Loucy (cell line): Measurements from ENCODE around the gene TMEM147.
"Not testable (repeated sequence)": the region's sequence is repeated elsewhere in the genome, so short reads cannot be mapped to it uniquely, and the experiment has no call there.

Experiments used
- H2AFZ ChIP-seq: fragments of 200-600 bp; sonication (generic); 2 replicates; pipeline ENCODE4 v1.6.0; 2016; ENCODE audit warnings: antibody characterized with exemption, mild to moderate bottlenecking, low read length, moderate library complexity
- H3F3A ChIP-seq: fragments of 200-600 bp; 2 replicates; pipeline ENCODE4 v1.6.0; 2016; ENCODE audit warnings: antibody characterized with exemption, low read depth, mild to moderate bottlenecking
- H3K27me3 ChIP-seq: fragments of 200-600 bp; sonication (generic); 2 replicates; pipeline ENCODE4 v1.6.1; 2014; ENCODE audit warnings: low read length, mild to moderate bottlenecking; ENCODE audit not compliant: insufficient read depth, poor library complexity, severe bottlenecking
- H3K36me3 ChIP-seq: fragments of 200-600 bp; sonication (generic); 2 replicates; pipeline ENCODE4 v1.6.1; 2016; ENCODE audit warnings: low read length; ENCODE audit not compliant: insufficient read depth
- H3K4me1 ChIP-seq: fragments of 200-600 bp; sonication (generic); 2 replicates; pipeline ENCODE4 v1.5.1; 2014; ENCODE audit warnings: low read length, mild to moderate bottlenecking; ENCODE audit not compliant: insufficient read depth, poor library complexity, severe bottlenecking
- H3K4me2 ChIP-seq: fragments of 200-600 bp; sonication (generic); 2 replicates; pipeline ENCODE4 v1.6.0; 2014; ENCODE audit warnings: antibody characterized with exemption, low read length, low read depth, mild to moderate bottlenecking; ENCODE audit not compliant: poor library complexity, severe bottlenecking
- H3K4me3 ChIP-seq: fragments of 200-600 bp; sonication (generic); 2 replicates; pipeline ENCODE4 v1.5.1; 2014; ENCODE audit warnings: low read length, mild to moderate bottlenecking, mixed read lengths; ENCODE audit not compliant: poor library complexity, severe bottlenecking
- H3K79me2 ChIP-seq: fragments of 200-600 bp; sonication (generic); 2 replicates; pipeline ENCODE4 v1.6.1; 2014; ENCODE audit warnings: low read length; ENCODE audit not compliant: insufficient read depth
- H3K9ac ChIP-seq: fragments of 200-600 bp; sonication (generic); 2 replicates; pipeline ENCODE4 v1.6.0; 2014; ENCODE audit warnings: mild to moderate bottlenecking, low read depth, low read length, moderate library complexity; ENCODE audit not compliant: poor library complexity, severe bottlenecking
- H3K9me2 ChIP-seq: fragments of 200-600 bp; sonication (generic); replicated peaks from 2 replicates; pipeline ENCODE4 v1.6.1; 2016; ENCODE audit warnings: low read depth, low read length, mixed read lengths
- H3K9me3 ChIP-seq: fragments of 200-600 bp; sonication (generic); 2 replicates; pipeline ENCODE4 v1.6.1; 2014; ENCODE audit warnings: mild to moderate bottlenecking, antibody characterized with exemption, low read length, low read depth; ENCODE audit not compliant: insufficient read depth
- H4K20me1 ChIP-seq: fragments of 200-600 bp; sonication (generic); 2 replicates; pipeline ENCODE4 v1.6.0; 2014; ENCODE audit warnings: antibody characterized with exemption, low read length, mild to moderate bottlenecking; ENCODE audit not compliant: insufficient read depth, poor library complexity, severe bottlenecking
- EZH2phosphoT487 ChIP-seq: fragments of 200-600 bp; IDR thresholded peaks from 2 replicates; pipeline ENCODE4 v1.6.1; 2018; ENCODE audit warnings: antibody characterized with exemption, mild to moderate bottlenecking, moderate library complexity, borderline replicate concordance
- TF ChIP-seq, protein P1 (sequence below): fragments of 200-600 bp; sonication (generic); conservative IDR thresholded peaks from 2 replicates; pipeline ENCODE4 v1.5.1; 2014; ENCODE audit warnings: mild to moderate bottlenecking, antibody characterized with exemption, low read length

TMEM147 gene

DNA sequence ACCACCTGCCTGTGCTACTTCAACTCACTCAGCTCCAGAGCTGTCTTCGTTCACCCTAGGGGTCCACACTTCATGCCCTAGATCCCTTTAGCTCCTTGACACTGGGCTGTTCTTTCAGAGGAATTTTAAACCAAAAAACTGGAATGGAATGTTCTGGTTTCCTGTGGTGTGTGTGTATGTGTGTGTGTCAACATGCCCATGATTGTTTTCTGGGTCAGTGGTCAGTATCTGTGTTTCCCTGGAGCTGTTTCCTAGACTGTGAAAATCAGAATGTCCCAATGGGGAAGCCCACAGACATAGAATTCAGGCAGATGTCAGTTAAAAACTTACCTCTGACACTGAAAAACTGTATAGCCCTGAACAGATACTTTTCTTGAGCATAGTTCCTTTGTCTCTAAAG lies 41.9 kb downstream of the TMEM147 start:
- Histone ChIP-seq H3K27me3 (no peaks in the 10 kb centered on the region), H3K79me2 (no peaks in the 10 kb centered on the region), H3F3A (no peaks in the 10 kb centered on the region), H4K20me1 (no peaks in the 10 kb centered on the region), H3K9ac (no peak overlapping the region), H3K36me3 (no peaks in the 10 kb centered on the region), H3K4me1 (no peaks in the 10 kb centered on the region), H3K9me2 (no peaks in the 10 kb centered on the region), H3K4me3 (no peak overlapping the region), H3K9me3 (no peaks in the 10 kb centered on the region), H3K4me2 (no peak overlapping the region), H2AFZ (no peak overlapping the region)
- no peak for TF ChIP-seq EZH2phosphoT487
- TF ChIP-seq, protein P1, sequence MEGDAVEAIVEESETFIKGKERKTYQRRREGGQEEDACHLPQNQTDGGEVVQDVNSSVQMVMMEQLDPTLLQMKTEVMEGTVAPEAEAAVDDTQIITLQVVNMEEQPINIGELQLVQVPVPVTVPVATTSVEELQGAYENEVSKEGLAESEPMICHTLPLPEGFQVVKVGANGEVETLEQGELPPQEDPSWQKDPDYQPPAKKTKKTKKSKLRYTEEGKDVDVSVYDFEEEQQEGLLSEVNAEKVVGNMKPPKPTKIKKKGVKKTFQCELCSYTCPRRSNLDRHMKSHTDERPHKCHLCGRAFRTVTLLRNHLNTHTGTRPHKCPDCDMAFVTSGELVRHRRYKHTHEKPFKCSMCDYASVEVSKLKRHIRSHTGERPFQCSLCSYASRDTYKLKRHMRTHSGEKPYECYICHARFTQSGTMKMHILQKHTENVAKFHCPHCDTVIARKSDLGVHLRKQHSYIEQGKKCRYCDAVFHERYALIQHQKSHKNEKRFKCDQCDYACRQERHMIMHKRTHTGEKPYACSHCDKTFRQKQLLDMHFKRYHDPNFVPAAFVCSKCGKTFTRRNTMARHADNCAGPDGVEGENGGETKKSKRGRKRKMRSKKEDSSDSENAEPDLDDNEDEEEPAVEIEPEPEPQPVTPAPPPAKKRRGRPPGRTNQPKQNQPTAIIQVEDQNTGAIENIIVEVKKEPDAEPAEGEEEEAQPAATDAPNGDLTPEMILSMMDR = no peak

DNA sequence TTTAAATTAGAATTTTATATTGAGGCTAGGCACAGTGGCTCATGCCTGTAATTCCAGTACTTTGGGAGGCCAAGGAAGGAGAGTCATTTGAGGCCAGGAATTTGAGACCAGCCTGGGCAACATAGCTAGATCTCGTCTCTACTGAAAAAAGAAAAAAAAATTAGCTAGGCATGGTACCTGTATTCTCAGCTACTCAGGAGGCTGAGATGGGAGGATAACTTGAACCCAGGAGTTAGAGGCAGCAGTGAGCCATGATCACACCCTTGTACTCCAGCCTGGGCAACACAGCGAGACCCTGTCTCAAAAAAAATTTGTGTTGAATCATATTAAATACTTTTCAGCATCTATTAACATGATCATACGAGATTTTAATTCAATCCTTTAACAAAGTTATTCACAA lies 45.4 kb downstream of the TMEM147 start:
- TF ChIP-seq EZH2phosphoT487 = no peak
- TF ChIP-seq, protein P1 = no peak

DNA sequence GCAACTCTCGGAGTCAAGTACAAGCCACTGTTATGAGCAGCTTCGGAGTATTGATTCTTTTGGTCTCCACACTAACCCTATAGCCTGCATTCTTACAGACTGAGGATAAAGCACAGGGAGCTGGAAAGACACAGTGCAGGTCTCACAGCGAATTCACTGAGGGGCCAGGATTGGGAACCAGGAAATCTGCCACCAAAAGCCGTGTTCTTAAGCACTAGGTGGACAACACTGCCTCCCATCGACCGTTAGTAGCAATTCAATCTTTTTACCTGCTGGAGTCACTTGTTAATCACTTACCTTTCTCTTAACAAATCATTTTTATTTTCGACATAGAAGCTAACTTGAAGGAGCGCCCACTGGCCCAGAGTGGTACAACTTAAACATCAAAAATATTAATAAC lies 46.8 kb downstream of the TMEM147 start:
- H2AFZ ChIP-seq = peak overlapping the region; percentile 68; the same call in 1 of the 2 replicates
- no peaks in the 10 kb centered on the region for H3K27me3 ChIP-seq
- no peak overlapping the region for H3K9ac ChIP-seq
- no peak overlapping the region for H3K4me2 ChIP-seq
- TF ChIP-seq EZH2phosphoT487 = no peak
- TF ChIP-seq, protein P1 = peak; percentile 67
- H3K9me3 ChIP-seq = no peaks in the 10 kb centered on the region
- H3K79me2 ChIP-seq = no peaks in the 10 kb centered on the region
- no peaks in the 10 kb centered on the region for H3K36me3 ChIP-seq
- no peaks in the 10 kb centered on the region for H4K20me1 ChIP-seq
- no peaks in the 10 kb centered on the region for H3K4me1 ChIP-seq
- H3K9me2 ChIP-seq = no peaks in the 10 kb centered on the region
- no peaks in the 10 kb centered on the region for H3F3A ChIP-seq
- H3K4me3 ChIP-seq = no peak overlapping the region

More for the DNA sequence above, 45.4 kb downstream of the TMEM147 start:
- Histone ChIP-seq H3K9me3 (no peaks in the 10 kb centered on the region), H3K4me1 (no peaks in the 10 kb centered on the region), H3K27me3 (no peaks in the 10 kb centered on the region), H3K4me2 (no peak overlapping the region), H4K20me1 (no peaks in the 10 kb centered on the region), H2AFZ (no peak overlapping the region), H3K4me3 (no peak overlapping the region), H3K9me2 (no peaks in the 10 kb centered on the region), H3K79me2 (no peaks in the 10 kb centered on the region), H3K9ac (no peak overlapping the region), H3K36me3 (no peaks in the 10 kb centered on the region), H3F3A (no peaks in the 10 kb centered on the region)

GRCh38 chr19:35595026-35595425 lies 49.6 kb downstream of the TMEM147 start:
- H3K4me1 ChIP-seq, H3K9me3 ChIP-seq, H3K4me2 ChIP-seq, H3K79me2 ChIP-seq, H3K36me3 ChIP-seq, H3K27me3 ChIP-seq, H3K4me3 ChIP-seq, H3F3A ChIP-seq, H4K20me1 ChIP-seq, H3K9ac ChIP-seq, H3K9me2 ChIP-seq, H2AFZ ChIP-seq: not testable (repeated sequence)
